OCI-LY3 (cell line): ENCODE measurements around the gene BICDL1.

Source experiments
- H2AFZ ChIP-seq: fragments of 200-600, 300-600 bp; shearing (Covaris generic); 2 replicates; pipeline ENCODE4 v1.6.0; 2014; ENCODE audit warnings: antibody characterized with exemption, low read depth, low read length
- H3K27ac ChIP-seq: fragments of 200-600, 300-600 bp; sonication (generic); 2 replicates; pipeline ENCODE4 v1.5.1; 2014; ENCODE audit warnings: mild to moderate bottlenecking, low read length, moderate library complexity, mixed read lengths
- H3K27me3 ChIP-seq: fragments of 200-600, 300-600 bp; sonication (generic); 2 replicates; pipeline ENCODE4 v1.6.1; 2014; ENCODE audit warnings: low read depth, low read length, mixed read lengths
- H3K36me3 ChIP-seq: fragments of 200-600, 300-600 bp; sonication (generic); replicated peaks from 2 replicates; pipeline ENCODE3; 2014; ENCODE audit warnings: low read depth, low read length, mixed read lengths
- H3K4me1 ChIP-seq: fragments of 300-600, 200-600 bp; sonication (generic); 2 replicates; pipeline ENCODE4 v1.6.1; 2014; ENCODE audit warnings: low read length, mixed read lengths
- H3K4me2 ChIP-seq: fragments of 200-600, 300-600 bp; sonication (generic); 2 replicates; pipeline ENCODE4 v1.6.1; 2014; ENCODE audit warnings: low read length, mixed read lengths
- H3K4me3 ChIP-seq: fragments of 300-600, 200-600 bp; sonication (generic); 2 replicates; pipeline ENCODE4 v1.5.1; 2014; ENCODE audit warnings: antibody characterized with exemption, mild to moderate bottlenecking, low read length, moderate library complexity
- H3K79me2 ChIP-seq: fragments of 300-600, 200-600 bp; shearing (Covaris generic); 2 replicates; pipeline ENCODE4 v1.6.1; 2014; ENCODE audit warnings: mild to moderate bottlenecking, low read length, mixed read lengths
- H3K9ac ChIP-seq: fragments of 300-600, 200-600 bp; shearing (Covaris generic); 2 replicates; pipeline ENCODE4 v1.6.0; 2014; ENCODE audit warnings: mild to moderate bottlenecking, low read length, moderate library complexity
- H3K9me3 ChIP-seq: fragments of 200-600, 300-600 bp; shearing (Covaris generic); 2 replicates; pipeline ENCODE4 v1.6.1; 2014; ENCODE audit warnings: low read length, mixed read lengths; ENCODE audit not compliant: insufficient read depth
- H4K20me1 ChIP-seq: fragments of 200-600, 300-600 bp; sonication (generic); 2 replicates; pipeline ENCODE4 v1.6.1; 2016; ENCODE audit warnings: low read length, mixed read lengths; ENCODE audit not compliant: insufficient read depth
- CTCF ChIP-seq: fragments of 200-600, 300-600 bp; sonication (generic); IDR thresholded peaks from 2 replicates; pipeline ENCODE4 v1.5.1; 2014; ENCODE audit warnings: antibody characterized with exemption, low read length, low read depth
- EZH2phosphoT487 ChIP-seq: fragments of 200-600 bp; shearing (Covaris generic); IDR thresholded peaks from 2 replicates; pipeline ENCODE4 v1.6.1; 2018; ENCODE audit warnings: antibody characterized with exemption, mixed run types, low read depth

The BICDL1 gene

DNA sequence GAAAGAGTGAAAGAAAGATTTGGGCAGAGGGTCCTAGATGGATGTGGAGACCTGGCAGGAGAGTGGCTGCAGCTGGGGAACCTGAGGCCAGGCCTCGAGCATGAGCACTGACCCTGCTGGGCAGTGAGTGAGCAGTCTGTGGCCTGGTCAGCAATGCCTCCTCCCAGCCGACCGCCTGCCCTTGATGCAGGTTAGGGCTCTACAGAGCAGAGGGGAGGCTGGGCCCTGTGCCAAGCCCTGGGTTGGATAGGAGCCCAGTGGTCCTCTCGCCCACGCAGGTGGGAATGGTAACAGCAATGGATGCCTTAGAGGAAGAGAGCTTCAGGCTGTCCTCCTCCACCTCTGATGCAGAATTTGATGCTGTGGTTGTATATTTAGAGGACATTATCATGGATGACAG, 67.7 kb downstream of the BICDL1 start:
- Histone ChIP-seq H3K27ac (no peak overlapping the region), H3K27me3 (no peaks in the 10 kb centered on the region)

GRCh38 chr12:120060196-120060595, 71.2 kb downstream of the BICDL1 start:
- no peaks in the 10 kb centered on the region for H3K4me1 ChIP-seq
- no peak overlapping the region for H3K4me3 ChIP-seq
- no peaks in the 10 kb centered on the region for H3K79me2 ChIP-seq
- no peaks in the 10 kb centered on the region for H4K20me1 ChIP-seq
- H3K27ac ChIP-seq: no peak overlapping the region
- no peak overlapping the region for H3K9ac ChIP-seq
- TF ChIP-seq EZH2phosphoT487 (no peak), CTCF (no peak)
- H3K36me3 ChIP-seq: peaks cover 2% of the 10 kb centered on the region
- no peaks in the 10 kb centered on the region for H3K27me3 ChIP-seq
- no peak overlapping the region for H2AFZ ChIP-seq
- no peak overlapping the region for H3K4me2 ChIP-seq
- H3K9me3 ChIP-seq: no peaks in the 10 kb centered on the region

More for the DNA sequence above, 67.7 kb downstream of the BICDL1 start:
- Histone ChIP-seq H3K4me3 (no peak overlapping the region), H3K36me3 (no peaks in the 10 kb centered on the region), H3K4me1 (no peaks in the 10 kb centered on the region), H3K4me2 (no peak overlapping the region), H4K20me1 (no peaks in the 10 kb centered on the region), H3K9ac (no peak overlapping the region), H3K79me2 (no peaks in the 10 kb centered on the region), H3K9me3 (no peaks in the 10 kb centered on the region), H2AFZ (no peak overlapping the region)
- TF ChIP-seq EZH2phosphoT487: no peak
- no peak for TF ChIP-seq CTCF

DNA sequence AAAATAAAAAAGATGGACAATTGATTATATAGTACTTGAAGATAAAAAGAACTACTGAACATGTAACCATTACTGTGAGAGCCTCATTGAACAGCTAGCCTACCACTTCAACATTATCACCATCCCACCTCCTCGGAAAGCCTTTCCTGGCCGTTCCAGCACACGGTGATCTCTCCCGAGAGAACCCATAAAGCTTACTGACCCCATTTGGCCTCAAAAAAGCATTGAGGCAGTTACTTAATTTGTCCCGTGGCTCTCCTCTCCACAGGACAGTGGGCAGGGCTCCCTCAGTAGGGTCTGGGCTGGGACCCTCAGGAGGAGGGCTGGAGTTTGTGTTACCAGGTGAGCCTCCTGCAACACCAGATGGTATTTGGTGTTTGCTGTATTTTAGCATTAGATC, 71.7 kb downstream of the BICDL1 start:
- Histone ChIP-seq H3K9me3 (no peaks in the 10 kb centered on the region), H3K27me3 (no peaks in the 10 kb centered on the region), H4K20me1 (no peaks in the 10 kb centered on the region), H3K4me3 (no peak overlapping the region), H3K4me1 (no peaks in the 10 kb centered on the region), H3K36me3 (peaks cover 6% of the 10 kb centered on the region), H3K79me2 (no peaks in the 10 kb centered on the region), H2AFZ (no peak overlapping the region), H3K9ac (no peak overlapping the region), H3K4me2 (no peak overlapping the region), H3K27ac (no peak overlapping the region)
- no peak for TF ChIP-seq CTCF
- no peak for TF ChIP-seq EZH2phosphoT487

GRCh38 chr12:120061575-120062214, 72.7 kb downstream of the BICDL1 start:
- H3K27ac ChIP-seq: no peak overlapping the region
- H3K4me3 ChIP-seq: no peak overlapping the region
- no peaks in the 10 kb centered on the region for H3K79me2 ChIP-seq
- no peaks in the 10 kb centered on the region for H3K4me1 ChIP-seq
- no peak for TF ChIP-seq EZH2phosphoT487
- TF ChIP-seq CTCF: no peak
- no peak overlapping the region for H3K4me2 ChIP-seq
- no peak overlapping the region for H2AFZ ChIP-seq
- no peaks in the 10 kb centered on the region for H3K27me3 ChIP-seq
- H4K20me1 ChIP-seq: no peaks in the 10 kb centered on the region
- no peak overlapping the region for H3K9ac ChIP-seq
- peaks cover 6% of the 10 kb centered on the region for H3K36me3 ChIP-seq
- H3K9me3 ChIP-seq: no peaks in the 10 kb centered on the region
